HepG2 (cell line): ENCODE results near the gene GADD45B. TPM values are rescaled to one million over a fixed set of nuclear protein-coding genes. Genes with fewer than 3 reads are reported as not detected.
A peak's percentile ranks its signal among the peaks of the same experiment; 100 is the strongest.

Experiments used
- KDM6A ChIP-seq: IDR thresholded peaks from 2 replicates; pipeline ENCODE4 v1.6.1; 2016; ENCODE audit warnings: low read depth
- NRL ChIP-seq: sonication (generic); formaldehyde crosslinking; IDR thresholded peaks from 2 replicates; pipeline ENCODE4 v1.5.0; 2020; ENCODE audit warnings: missing genetic modification reagents, mild to moderate bottlenecking, moderate library complexity, borderline replicate concordance
- PAWR ChIP-seq: sonication (generic); formaldehyde crosslinking; IDR thresholded peaks from 2 replicates; pipeline ENCODE4 v1.4.0; 2020; ENCODE audit warnings: missing genetic modification reagents, mild to moderate bottlenecking, borderline replicate concordance
- SRSF1 ChIP-seq: fragments of 200-400 bp; formaldehyde crosslinking; optimal IDR thresholded peaks from 2 replicates; pipeline ENCODE3; 2017; ENCODE audit warnings: mild to moderate bottlenecking, low read depth, low read length, moderate library complexity
- ZFAT ChIP-seq: sonication (generic); formaldehyde crosslinking; conservative IDR thresholded peaks from 2 replicates; pipeline ENCODE4 v1.8.1; 2023; ENCODE audit warnings: missing genetic modification reagents, inconsistent platforms
- ZFX ChIP-seq: sonication (generic); formaldehyde crosslinking; IDR thresholded peaks from 2 replicates; pipeline ENCODE4 v1.4.0; 2020; ENCODE audit warnings: mild to moderate bottlenecking, low read depth, missing genetic modification reagents, moderate library complexity
- ZNF30 ChIP-seq: sonication (generic); formaldehyde crosslinking; IDR thresholded peaks from 2 replicates; pipeline ENCODE4 v1.5.0; 2020; ENCODE audit warnings: mild to moderate bottlenecking, missing genetic modification reagents
- ZNF563 ChIP-seq: sonication (generic); formaldehyde crosslinking; IDR thresholded peaks from 2 replicates; pipeline ENCODE4 v1.8.0; 2022; ENCODE audit warnings: mild to moderate bottlenecking, moderate library complexity, missing genetic modification reagents
- ZNF746 ChIP-seq: sonication (generic); formaldehyde crosslinking; IDR thresholded peaks from 2 replicates; pipeline ENCODE4 v1.8.0; 2022; ENCODE audit warnings: mild to moderate bottlenecking, missing genetic modification reagents
- ZNF772 ChIP-seq: sonication (generic); formaldehyde crosslinking; IDR thresholded peaks from 2 replicates; pipeline ENCODE4 v1.5.0; 2020; ENCODE audit warnings: mild to moderate bottlenecking, missing genetic modification reagents
- polyA plus RNA-seq, 8 experiments: library from polyadenylated mRNA; depleted of rRNA in 3 of 8; stranded (reverse) in 7 of 8; unstranded in 1 of 8; fragments of >200 nt; fragmentation: Illumina TruSeq in 4 of 8; extraction: Trizol in 4 of 8; gene quantifications; 2 replicates each; pipeline versions ENCODE4 v1.2.1 to v1.2.3, GENCODE V29; 2011 to 2016; ENCODE audit warnings: low read depth in 4 of 8, missing spikeins in 1 of 8, mixed read lengths in 1 of 8; ENCODE audit not compliant: insufficient read depth in 1 of 8
- total RNA-seq, 5 experiments: library from RNA; depleted of rRNA; stranded (reverse); fragments of >200 nt; fragmentation: Illumina TruSeq; extraction: Trizol; gene quantifications; 2 replicates each; pipeline ENCODE4 v1.2.3, GENCODE V29; 2016; ENCODE audit warnings: low read depth in 1 of 5
- TF ChIP-seq, protein P1 (sequence below): sonication (generic); formaldehyde crosslinking; IDR thresholded peaks from 2 replicates; pipeline ENCODE4 v1.4.0; 2020; ENCODE audit warnings: missing genetic modification reagents
- TF ChIP-seq, protein P2 (sequence below): sonication (generic); formaldehyde crosslinking; conservative IDR thresholded peaks from 2 replicates; pipeline ENCODE4 v1.4.0; 2020; ENCODE audit warnings: missing genetic modification reagents
- TF ChIP-seq, protein P3 (sequence below): sonication (generic); formaldehyde crosslinking; IDR thresholded peaks from 2 replicates; pipeline ENCODE4 v1.5.0; 2020; ENCODE audit warnings: mild to moderate bottlenecking, missing genetic modification reagents, moderate library complexity
- TF ChIP-seq, protein P4 (sequence below): sonication (generic); formaldehyde crosslinking; IDR thresholded peaks from 2 replicates; pipeline ENCODE4 v1.5.1; 2020; ENCODE audit warnings: mild to moderate bottlenecking, missing genetic modification reagents, moderate library complexity

The GADD45B gene
- total and polyA plus RNA-seq, 2 of the 13 experiments (the other 11 are each of a cell fraction or from before 2014, with no cell fraction given) = 4.6 to 34.1 TPM

DNA sequence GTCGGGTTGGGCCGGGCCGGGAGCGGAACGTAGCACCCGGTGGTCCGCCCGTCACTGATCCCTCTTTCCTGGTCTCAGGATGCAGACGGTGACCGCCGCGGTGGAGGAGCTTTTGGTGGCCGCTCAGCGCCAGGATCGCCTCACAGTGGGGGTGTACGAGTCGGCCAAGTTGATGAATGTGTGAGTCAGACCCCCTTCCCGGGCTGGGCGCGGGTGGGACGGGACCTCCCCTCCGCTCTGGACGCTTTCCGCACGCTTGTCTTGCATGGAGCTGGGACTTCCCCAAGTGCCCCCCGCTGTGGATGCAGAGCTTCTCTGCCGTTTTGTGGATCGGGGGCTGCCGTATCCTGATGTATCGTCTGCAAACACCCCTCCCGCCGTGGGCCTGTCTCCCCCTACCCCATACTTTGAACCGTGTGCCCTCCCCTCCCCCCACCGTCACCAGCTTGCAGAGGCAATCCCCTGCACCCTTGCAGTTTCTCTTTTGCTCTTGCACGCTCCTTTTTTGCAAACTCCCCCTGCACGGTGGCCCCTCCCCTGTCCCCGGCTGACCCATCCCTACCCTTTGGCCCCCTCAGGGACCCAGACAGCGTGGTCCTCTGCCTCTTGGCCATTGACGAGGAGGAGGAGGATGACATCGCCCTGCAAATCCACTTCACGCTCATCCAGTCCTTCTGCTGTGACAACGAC lies 669 bp downstream of the GADD45B start (continued):
- TF ChIP-seq, protein P1, sequence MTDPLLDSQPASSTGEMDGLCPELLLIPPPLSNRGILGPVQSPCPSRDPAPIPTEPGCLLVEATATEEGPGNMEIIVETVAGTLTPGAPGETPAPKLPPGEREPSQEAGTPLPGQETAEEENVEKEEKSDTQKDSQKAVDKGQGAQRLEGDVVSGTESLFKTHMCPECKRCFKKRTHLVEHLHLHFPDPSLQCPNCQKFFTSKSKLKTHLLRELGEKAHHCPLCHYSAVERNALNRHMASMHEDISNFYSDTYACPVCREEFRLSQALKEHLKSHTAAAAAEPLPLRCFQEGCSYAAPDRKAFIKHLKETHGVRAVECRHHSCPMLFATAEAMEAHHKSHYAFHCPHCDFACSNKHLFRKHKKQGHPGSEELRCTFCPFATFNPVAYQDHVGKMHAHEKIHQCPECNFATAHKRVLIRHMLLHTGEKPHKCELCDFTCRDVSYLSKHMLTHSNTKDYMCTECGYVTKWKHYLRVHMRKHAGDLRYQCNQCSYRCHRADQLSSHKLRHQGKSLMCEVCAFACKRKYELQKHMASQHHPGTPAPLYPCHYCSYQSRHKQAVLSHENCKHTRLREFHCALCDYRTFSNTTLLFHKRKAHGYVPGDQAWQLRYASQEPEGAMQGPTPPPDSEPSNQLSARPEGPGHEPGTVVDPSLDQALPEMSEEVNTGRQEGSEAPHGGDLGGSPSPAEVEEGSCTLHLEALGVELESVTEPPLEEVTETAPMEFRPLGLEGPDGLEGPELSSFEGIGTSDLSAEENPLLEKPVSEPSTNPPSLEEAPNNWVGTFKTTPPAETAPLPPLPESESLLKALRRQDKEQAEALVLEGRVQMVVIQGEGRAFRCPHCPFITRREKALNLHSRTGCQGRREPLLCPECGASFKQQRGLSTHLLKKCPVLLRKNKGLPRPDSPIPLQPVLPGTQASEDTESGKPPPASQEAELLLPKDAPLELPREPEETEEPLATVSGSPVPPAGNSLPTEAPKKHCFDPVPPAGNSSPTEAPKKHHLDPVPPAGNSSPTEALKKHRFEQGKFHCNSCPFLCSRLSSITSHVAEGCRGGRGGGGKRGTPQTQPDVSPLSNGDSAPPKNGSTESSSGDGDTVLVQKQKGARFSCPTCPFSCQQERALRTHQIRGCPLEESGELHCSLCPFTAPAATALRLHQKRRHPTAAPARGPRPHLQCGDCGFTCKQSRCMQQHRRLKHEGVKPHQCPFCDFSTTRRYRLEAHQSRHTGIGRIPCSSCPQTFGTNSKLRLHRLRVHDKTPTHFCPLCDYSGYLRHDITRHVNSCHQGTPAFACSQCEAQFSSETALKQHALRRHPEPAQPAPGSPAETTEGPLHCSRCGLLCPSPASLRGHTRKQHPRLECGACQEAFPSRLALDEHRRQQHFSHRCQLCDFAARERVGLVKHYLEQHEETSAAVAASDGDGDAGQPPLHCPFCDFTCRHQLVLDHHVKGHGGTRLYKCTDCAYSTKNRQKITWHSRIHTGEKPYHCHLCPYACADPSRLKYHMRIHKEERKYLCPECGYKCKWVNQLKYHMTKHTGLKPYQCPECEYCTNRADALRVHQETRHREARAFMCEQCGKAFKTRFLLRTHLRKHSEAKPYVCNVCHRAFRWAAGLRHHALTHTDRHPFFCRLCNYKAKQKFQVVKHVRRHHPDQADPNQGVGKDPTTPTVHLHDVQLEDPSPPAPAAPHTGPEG = peak; percentile 12; the same call in 1 of the 2 replicates
- 0 out of 2 replicates have a peak, but pooled peaks have one; percentile 5 for TF ChIP-seq KDM6A
- TF ChIP-seq ZNF772 (CRISPR knock-in tag) = 0 out of 2 replicates have a peak, but pooled peaks have one; percentile 4
- TF ChIP-seq ZNF30 = 0 out of 2 replicates have a peak, but pooled peaks have one; percentile 19
- no peak for TF ChIP-seq ZNF746 (CRISPR knock-in tag)
- TF ChIP-seq NRL (CRISPR knock-in tag) = 0 out of 2 replicates have a peak, but pooled peaks have one; percentile 41
- TF ChIP-seq PAWR (CRISPR knock-in tag) = no peak
- TF ChIP-seq, protein P2, sequence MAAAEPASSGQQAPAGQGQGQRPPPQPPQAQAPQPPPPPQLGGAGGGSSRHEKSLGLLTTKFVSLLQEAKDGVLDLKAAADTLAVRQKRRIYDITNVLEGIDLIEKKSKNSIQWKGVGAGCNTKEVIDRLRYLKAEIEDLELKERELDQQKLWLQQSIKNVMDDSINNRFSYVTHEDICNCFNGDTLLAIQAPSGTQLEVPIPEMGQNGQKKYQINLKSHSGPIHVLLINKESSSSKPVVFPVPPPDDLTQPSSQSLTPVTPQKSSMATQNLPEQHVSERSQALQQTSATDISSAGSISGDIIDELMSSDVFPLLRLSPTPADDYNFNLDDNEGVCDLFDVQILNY = no peak
- TF ChIP-seq, protein P3, sequence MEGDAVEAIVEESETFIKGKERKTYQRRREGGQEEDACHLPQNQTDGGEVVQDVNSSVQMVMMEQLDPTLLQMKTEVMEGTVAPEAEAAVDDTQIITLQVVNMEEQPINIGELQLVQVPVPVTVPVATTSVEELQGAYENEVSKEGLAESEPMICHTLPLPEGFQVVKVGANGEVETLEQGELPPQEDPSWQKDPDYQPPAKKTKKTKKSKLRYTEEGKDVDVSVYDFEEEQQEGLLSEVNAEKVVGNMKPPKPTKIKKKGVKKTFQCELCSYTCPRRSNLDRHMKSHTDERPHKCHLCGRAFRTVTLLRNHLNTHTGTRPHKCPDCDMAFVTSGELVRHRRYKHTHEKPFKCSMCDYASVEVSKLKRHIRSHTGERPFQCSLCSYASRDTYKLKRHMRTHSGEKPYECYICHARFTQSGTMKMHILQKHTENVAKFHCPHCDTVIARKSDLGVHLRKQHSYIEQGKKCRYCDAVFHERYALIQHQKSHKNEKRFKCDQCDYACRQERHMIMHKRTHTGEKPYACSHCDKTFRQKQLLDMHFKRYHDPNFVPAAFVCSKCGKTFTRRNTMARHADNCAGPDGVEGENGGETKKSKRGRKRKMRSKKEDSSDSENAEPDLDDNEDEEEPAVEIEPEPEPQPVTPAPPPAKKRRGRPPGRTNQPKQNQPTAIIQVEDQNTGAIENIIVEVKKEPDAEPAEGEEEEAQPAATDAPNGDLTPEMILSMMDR = 0 out of 2 replicates have a peak, but pooled peaks have one; percentile 1
- TF ChIP-seq, protein P4, sequence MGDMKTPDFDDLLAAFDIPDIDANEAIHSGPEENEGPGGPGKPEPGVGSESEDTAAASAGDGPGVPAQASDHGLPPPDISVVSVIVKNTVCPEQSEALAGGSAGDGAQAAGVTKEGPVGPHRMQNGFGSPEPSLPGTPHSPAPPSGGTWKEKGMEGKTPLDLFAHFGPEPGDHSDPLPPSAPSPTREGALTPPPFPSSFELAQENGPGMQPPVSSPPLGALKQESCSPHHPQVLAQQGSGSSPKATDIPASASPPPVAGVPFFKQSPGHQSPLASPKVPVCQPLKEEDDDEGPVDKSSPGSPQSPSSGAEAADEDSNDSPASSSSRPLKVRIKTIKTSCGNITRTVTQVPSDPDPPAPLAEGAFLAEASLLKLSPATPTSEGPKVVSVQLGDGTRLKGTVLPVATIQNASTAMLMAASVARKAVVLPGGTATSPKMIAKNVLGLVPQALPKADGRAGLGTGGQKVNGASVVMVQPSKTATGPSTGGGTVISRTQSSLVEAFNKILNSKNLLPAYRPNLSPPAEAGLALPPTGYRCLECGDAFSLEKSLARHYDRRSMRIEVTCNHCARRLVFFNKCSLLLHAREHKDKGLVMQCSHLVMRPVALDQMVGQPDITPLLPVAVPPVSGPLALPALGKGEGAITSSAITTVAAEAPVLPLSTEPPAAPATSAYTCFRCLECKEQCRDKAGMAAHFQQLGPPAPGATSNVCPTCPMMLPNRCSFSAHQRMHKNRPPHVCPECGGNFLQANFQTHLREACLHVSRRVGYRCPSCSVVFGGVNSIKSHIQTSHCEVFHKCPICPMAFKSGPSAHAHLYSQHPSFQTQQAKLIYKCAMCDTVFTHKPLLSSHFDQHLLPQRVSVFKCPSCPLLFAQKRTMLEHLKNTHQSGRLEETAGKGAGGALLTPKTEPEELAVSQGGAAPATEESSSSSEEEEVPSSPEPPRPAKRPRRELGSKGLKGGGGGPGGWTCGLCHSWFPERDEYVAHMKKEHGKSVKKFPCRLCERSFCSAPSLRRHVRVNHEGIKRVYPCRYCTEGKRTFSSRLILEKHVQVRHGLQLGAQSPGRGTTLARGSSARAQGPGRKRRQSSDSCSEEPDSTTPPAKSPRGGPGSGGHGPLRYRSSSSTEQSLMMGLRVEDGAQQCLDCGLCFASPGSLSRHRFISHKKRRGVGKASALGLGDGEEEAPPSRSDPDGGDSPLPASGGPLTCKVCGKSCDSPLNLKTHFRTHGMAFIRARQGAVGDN (CRISPR knock-in tag) = peak; percentile 45
- TF ChIP-seq ZFX = peak; percentile 11; the same call in 1 of the 2 replicates
- 0 out of 2 replicates have a peak, but pooled peaks have one; percentile 15 for TF ChIP-seq ZFAT
- peak; percentile 28 for TF ChIP-seq ZNF563
- peak; percentile 28 for TF ChIP-seq SRSF1
